ENCODE results near the gene SMIM21. TPM values are rescaled to one million over a fixed set of nuclear protein-coding genes. Genes with fewer than 3 reads are reported as not detected.

The SMIM21 gene
- total RNA-seq, 1 experiment from 2014 or later: not detected

DNA sequence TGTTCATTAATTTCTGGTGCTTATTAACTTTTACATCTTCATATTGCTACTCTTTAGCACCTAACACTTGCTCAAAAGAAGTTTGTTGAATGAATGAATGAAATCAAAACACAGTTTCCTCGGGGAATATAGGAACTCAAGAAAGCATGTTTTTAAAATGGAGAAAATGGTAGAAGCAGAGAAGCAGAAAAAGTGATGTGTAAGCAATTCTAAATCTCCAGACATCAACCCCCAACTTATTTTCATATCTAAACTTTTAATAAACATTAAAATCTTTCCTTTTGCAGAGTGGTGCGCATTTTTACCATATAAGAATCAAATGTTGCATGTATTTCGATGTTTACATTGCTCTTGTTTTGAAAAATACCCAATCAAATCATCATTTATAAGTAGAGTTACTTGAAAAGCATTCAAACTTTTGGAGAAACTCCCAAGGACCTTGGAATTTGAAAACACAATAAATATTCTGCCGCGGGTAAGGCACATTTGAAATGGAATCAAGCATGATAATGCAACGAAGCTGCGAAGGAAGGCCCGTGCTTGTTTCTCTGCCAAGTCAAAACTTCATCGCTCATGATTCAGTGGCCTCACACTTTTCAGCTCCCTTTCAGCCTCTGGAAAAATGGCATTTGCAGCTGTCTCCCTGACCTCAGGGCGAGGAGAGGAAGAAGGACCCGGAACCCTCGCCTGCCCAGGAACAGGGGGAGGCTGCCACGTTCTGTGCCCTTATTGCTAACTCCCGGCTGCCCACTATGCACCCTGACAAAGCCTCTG lies 26.7 kb upstream of the SMIM21 start:
- no peak overlapping the region for H3K4me3 Mint-ChIP-seq
- H3K9me3 Mint-ChIP-seq: peaks cover 24% of the 10 kb centered on the region
- ChIA-PET CTCF (no interaction called here), POLR2A (no interaction called here)
- TF ChIP-seq, protein P1, sequence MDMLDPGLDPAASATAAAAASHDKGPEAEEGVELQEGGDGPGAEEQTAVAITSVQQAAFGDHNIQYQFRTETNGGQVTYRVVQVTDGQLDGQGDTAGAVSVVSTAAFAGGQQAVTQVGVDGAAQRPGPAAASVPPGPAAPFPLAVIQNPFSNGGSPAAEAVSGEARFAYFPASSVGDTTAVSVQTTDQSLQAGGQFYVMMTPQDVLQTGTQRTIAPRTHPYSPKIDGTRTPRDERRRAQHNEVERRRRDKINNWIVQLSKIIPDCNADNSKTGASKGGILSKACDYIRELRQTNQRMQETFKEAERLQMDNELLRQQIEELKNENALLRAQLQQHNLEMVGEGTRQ (CRISPR knock-in tag; IDR thresholded peaks at IDR 0.05): no peak
- TF ChIP-seq, protein P2, sequence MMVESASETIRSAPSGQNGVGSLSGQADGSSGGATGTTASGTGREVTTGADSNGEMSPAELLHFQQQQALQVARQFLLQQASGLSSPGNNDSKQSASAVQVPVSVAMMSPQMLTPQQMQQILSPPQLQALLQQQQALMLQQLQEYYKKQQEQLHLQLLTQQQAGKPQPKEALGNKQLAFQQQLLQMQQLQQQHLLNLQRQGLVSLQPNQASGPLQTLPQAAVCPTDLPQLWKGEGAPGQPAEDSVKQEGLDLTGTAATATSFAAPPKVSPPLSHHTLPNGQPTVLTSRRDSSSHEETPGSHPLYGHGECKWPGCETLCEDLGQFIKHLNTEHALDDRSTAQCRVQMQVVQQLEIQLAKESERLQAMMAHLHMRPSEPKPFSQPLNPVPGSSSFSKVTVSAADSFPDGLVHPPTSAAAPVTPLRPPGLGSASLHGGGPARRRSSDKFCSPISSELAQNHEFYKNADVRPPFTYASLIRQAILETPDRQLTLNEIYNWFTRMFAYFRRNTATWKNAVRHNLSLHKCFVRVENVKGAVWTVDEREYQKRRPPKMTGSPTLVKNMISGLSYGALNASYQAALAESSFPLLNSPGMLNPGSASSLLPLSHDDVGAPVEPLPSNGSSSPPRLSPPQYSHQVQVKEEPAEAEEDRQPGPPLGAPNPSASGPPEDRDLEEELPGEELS (CRISPR knock-in tag; IDR thresholded peaks at IDR 0.05): no peak
- no peak for TF ChIP-seq JAZF1 (CRISPR knock-in tag; IDR thresholded peaks at IDR 0.05)
- no peak for TF ChIP-seq CREB1 (CRISPR knock-in tag; IDR thresholded peaks at IDR 0.05)
- no peak for TF ChIP-seq HMGA2 (CRISPR knock-in tag; IDR thresholded peaks at IDR 0.05)
- no peak for TF ChIP-seq ZNF671 (CRISPR knock-in tag; IDR thresholded peaks at IDR 0.05)
- no peak for TF ChIP-seq RELA (CRISPR knock-in tag; IDR thresholded peaks at IDR 0.05; ENCODE audit: borderline replicate concordance)
- no peak for TF ChIP-seq NR3C1 (CRISPR knock-in tag; conservative IDR thresholded peaks at IDR 0.05; ENCODE audit: low read depth)
- TF ChIP-seq FOXP1 (CRISPR knock-in tag; IDR thresholded peaks at IDR 0.05; ENCODE audit: borderline replicate concordance): no peak
- TF ChIP-seq, protein P3, sequence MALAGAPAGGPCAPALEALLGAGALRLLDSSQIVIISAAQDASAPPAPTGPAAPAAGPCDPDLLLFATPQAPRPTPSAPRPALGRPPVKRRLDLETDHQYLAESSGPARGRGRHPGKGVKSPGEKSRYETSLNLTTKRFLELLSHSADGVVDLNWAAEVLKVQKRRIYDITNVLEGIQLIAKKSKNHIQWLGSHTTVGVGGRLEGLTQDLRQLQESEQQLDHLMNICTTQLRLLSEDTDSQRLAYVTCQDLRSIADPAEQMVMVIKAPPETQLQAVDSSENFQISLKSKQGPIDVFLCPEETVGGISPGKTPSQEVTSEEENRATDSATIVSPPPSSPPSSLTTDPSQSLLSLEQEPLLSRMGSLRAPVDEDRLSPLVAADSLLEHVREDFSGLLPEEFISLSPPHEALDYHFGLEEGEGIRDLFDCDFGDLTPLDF (CRISPR knock-in tag; IDR thresholded peaks at IDR 0.05): no peak
- TF ChIP-seq ELF4 (CRISPR knock-in tag; IDR thresholded peaks at IDR 0.05; ENCODE audit: low read depth): no peak
- TF ChIP-seq NFATC4 (CRISPR knock-in tag; IDR thresholded peaks at IDR 0.05): no peak
- TF ChIP-seq, protein P4, sequence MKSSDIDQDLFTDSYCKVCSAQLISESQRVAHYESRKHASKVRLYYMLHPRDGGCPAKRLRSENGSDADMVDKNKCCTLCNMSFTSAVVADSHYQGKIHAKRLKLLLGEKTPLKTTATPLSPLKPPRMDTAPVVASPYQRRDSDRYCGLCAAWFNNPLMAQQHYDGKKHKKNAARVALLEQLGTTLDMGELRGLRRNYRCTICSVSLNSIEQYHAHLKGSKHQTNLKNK (CRISPR knock-in tag; IDR thresholded peaks at IDR 0.05): no peak
- no peak for TF ChIP-seq GRHL2 (CRISPR knock-in tag; IDR thresholded peaks at IDR 0.05; ENCODE audit: insufficient replicate concordance, severe bottlenecking)
- TF ChIP-seq, protein P5, sequence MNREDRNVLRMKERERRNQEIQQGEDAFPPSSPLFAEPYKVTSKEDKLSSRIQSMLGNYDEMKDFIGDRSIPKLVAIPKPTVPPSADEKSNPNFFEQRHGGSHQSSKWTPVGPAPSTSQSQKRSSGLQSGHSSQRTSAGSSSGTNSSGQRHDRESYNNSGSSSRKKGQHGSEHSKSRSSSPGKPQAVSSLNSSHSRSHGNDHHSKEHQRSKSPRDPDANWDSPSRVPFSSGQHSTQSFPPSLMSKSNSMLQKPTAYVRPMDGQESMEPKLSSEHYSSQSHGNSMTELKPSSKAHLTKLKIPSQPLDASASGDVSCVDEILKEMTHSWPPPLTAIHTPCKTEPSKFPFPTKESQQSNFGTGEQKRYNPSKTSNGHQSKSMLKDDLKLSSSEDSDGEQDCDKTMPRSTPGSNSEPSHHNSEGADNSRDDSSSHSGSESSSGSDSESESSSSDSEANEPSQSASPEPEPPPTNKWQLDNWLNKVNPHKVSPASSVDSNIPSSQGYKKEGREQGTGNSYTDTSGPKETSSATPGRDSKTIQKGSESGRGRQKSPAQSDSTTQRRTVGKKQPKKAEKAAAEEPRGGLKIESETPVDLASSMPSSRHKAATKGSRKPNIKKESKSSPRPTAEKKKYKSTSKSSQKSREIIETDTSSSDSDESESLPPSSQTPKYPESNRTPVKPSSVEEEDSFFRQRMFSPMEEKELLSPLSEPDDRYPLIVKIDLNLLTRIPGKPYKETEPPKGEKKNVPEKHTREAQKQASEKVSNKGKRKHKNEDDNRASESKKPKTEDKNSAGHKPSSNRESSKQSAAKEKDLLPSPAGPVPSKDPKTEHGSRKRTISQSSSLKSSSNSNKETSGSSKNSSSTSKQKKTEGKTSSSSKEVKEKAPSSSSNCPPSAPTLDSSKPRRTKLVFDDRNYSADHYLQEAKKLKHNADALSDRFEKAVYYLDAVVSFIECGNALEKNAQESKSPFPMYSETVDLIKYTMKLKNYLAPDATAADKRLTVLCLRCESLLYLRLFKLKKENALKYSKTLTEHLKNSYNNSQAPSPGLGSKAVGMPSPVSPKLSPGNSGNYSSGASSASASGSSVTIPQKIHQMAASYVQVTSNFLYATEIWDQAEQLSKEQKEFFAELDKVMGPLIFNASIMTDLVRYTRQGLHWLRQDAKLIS (CRISPR knock-in tag; IDR thresholded peaks at IDR 0.05; ENCODE audit: borderline replicate concordance): no peak
- TF ChIP-seq, protein P6, sequence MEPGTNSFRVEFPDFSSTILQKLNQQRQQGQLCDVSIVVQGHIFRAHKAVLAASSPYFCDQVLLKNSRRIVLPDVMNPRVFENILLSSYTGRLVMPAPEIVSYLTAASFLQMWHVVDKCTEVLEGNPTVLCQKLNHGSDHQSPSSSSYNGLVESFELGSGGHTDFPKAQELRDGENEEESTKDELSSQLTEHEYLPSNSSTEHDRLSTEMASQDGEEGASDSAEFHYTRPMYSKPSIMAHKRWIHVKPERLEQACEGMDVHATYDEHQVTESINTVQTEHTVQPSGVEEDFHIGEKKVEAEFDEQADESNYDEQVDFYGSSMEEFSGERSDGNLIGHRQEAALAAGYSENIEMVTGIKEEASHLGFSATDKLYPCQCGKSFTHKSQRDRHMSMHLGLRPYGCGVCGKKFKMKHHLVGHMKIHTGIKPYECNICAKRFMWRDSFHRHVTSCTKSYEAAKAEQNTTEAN (CRISPR knock-in tag; IDR thresholded peaks at IDR 0.05): no peak
- DNase-seq (ENCODE audit: low spot score) (no peak), ATAC-seq (no peak)
- H3K27me3 Mint-ChIP-seq (ENCODE audit: low read depth): peaks cover 38% of the 10 kb centered on the region
- peaks cover 17% of the 10 kb centered on the region for H3K4me1 Mint-ChIP-seq
- peaks cover 18% of the 10 kb centered on the region for H3K36me3 Mint-ChIP-seq
- no peak overlapping the region for H3K27ac Mint-ChIP-seq
